ENCODE measurements around the gene GSDME. TPM values are rescaled to one million over a fixed set of nuclear protein-coding genes. Genes with fewer than 3 reads are reported as not detected.
"Not testable (repeated sequence)": the region's sequence is repeated elsewhere in the genome, so short reads cannot be mapped to it uniquely, and the experiment has no call there.

GSDME gene
- total RNA-seq, 1 donor from 2014 or later = 3.9 TPM

GRCh38 chr7:24742506-24743162, 14.6 kb downstream of the GSDME start:
- intact Hi-C loops (cut with micrococcal nuclease) = no loop called here

GRCh38 chr7:24741679-24742505, 15.4 kb downstream of the GSDME start:
- intact Hi-C loops (cut with micrococcal nuclease) = no loop called here

- intact Hi-C loops (cut with micrococcal nuclease) = no loop called here
These were observed 16.4 kb downstream of the GSDME start for GRCh38 chr7:24740871-24741270.

GRCh38 chr7:24739306-24739705, 18.0 kb downstream of the GSDME start:
- intact Hi-C loops (cut with micrococcal nuclease) = no loop called here

- intact Hi-C loops (cut with micrococcal nuclease) = no loop called here
These were observed 18.7 kb downstream of the GSDME start for GRCh38 chr7:24738577-24738976.

GRCh38 chr7:24737281-24737680, 20.0 kb downstream of the GSDME start:
- intact Hi-C loops (cut with micrococcal nuclease) = no loop called here

- intact Hi-C loops (cut with micrococcal nuclease) = not testable (repeated sequence)
These were observed 21.7 kb downstream of the GSDME start for GRCh38 chr7:24735594-24735993.

- intact Hi-C loops (cut with micrococcal nuclease) = no loop called here
These were observed 23.0 kb downstream of the GSDME start for GRCh38 chr7:24734306-24734705.

GRCh38 chr7:24733414-24734060, 23.7 kb downstream of the GSDME start:
- intact Hi-C loops (cut with micrococcal nuclease) = no loop called here

GRCh38 chr7:24732646-24733413, 24.4 kb downstream of the GSDME start:
- intact Hi-C loops (cut with micrococcal nuclease) = no loop called here

- intact Hi-C loops (cut with micrococcal nuclease) = no loop called here
These were observed 26.0 kb downstream of the GSDME start for GRCh38 chr7:24731313-24731712.

GRCh38 chr7:24730018-24730369, 27.3 kb downstream of the GSDME start:
- intact Hi-C loops (cut with micrococcal nuclease) = no loop called here

- intact Hi-C loops (cut with micrococcal nuclease) = loop anchor here (5.0 kb wide), 1 partner anchor 363 kb away; no protein-coding TSS in a partner anchor
These were observed 27.8 kb downstream of the GSDME start for GRCh38 chr7:24729365-24730017.

GRCh38 chr7:24728503-24729364, 28.5 kb downstream of the GSDME start:
- intact Hi-C loops (cut with micrococcal nuclease) = loop anchor here (5.0 kb wide), 1 partner anchor 364 kb away; no protein-coding TSS in a partner anchor

GRCh38 chr7:24728121-24728500, 29.2 kb downstream of the GSDME start:
- intact Hi-C loops (cut with micrococcal nuclease) = loop anchor here (5.0 kb wide), 1 partner anchor 364 kb away; no protein-coding TSS in a partner anchor

GRCh38 chr7:24727154-24728120, 29.8 kb downstream of the GSDME start:
- intact Hi-C loops (cut with micrococcal nuclease) = loop anchor here (1.0 to 5.0 kb wide), 2 partner anchors 28 to 365 kb away; no protein-coding TSS in a partner anchor

- intact Hi-C loops (cut with micrococcal nuclease) = loop anchor here (5.0 kb wide), 1 partner anchor 367 kb away; no protein-coding TSS in a partner anchor
These were observed 31.6 kb downstream of the GSDME start for GRCh38 chr7:24725554-24726241.

Measured in T-helper 1 cell treated with Interleukin-12 subunit alpha and Interleukin-12 subunit beta and Interleukin-4 antibody, amounts not matched to agents 30 ng/mL and 1 ng/mL, for 36 hours (primary cell).